Endometrium (tissue), 2 donors: ENCODE data around the gene TMEM89.

Experiments used
- FAIRE-seq: peaks from 2 replicates; lab custom pipeline; 2012; peaks lifted over from hg19 to GRCh38; lab: Jason Lieb, UNC
- donor health status: control.
- donor health status: control.

Gene TMEM89

DNA sequence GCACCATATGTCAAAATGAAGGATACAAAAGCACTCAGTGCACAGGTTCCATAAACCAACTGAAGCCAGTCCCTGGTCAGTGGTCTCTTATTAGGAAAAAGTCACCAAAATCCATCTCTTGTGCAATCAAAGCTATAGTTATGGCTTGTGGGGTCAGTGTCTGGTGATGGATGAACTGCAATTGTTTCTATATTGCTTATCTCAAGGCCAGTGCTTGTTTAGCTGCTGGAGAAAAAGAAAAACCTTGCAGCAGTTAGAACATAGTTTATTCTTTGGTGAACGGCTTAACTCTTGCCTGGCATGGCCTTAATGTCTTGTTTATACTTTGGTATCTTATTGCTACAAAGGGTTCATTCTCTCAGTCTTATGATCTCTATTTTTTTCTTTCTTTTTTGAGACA is 9.3 kb downstream of the TMEM89 start:
- no peak for FAIRE-seq

DNA sequence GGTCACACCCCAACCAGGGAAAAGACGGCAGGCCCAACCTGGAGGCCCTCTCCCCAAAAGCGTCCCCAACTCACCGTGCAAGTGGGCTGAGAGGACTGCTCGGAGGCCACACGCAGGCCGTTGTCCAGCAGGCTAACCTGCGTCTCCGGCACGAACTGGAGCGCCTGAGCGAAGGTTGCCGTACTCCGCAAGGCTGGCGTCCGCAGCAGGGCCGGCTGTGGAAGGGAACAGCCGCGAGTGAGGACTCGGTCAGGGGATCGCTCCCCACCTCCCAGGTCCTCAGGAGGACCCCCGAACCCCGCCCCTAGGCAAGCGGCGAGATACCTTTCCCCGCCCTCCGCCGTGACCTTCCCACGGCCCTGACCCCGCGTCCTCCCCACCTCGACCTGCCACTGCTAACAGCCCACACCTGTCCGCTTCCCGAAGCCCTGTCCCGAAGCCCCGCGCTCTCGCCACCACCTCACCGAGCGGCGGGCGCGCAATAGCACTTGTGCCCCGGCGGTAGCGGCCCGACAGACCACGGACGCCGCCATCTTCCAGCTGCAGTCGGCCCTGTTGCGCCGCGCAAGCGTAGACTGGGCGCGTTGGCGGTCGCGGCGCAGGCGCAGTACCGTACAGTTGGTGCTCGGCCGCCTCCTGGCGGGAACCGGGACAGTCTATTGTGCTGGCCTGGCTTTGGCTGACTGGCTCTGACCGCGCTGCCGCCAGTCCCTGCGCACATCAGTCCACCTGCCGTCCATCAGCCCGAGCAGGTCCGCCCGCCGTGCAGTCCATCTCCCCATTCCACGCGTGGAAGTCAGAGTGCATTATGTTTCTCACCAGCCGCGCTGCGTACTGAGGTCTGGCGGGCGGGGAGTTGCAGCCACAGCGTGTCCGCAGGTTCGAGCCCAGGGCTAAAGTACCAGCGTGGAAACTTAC is 12.2 kb downstream of the TMEM89 start, which contains the start of gene UQCRC1:
TSS of gene UQCRC1 (minus strand) at position 559 of the 918 bp plus-strand sequence. CDS start at position 533, 26 bp downstream.
- peak; percentile 78 for FAIRE-seq

DNA sequence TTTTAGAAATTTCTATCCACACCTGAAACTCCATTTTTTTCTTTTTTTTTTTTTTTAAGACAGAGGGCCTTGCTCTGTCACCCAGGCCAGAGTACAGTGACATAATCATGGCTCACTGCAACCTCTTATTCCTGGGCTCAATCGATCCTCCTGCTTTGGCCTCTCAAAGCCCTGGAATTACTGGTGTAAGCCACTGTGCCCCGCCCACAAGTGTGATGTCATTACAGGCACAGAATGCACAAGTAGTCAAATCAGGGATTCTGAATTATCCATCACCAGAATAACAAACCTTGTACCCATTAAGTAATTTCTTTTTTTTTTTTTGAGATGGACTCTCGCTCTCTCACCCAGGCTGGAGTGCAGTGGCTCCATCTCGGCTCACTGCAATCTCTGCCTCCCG is 14.1 kb downstream of the TMEM89 start:
- FAIRE-seq, result no peak

- FAIRE-seq, result no peak
Measured at GRCh38 chr3:48601622-48601994, 20.0 kb downstream of the TMEM89 start.

DNA sequence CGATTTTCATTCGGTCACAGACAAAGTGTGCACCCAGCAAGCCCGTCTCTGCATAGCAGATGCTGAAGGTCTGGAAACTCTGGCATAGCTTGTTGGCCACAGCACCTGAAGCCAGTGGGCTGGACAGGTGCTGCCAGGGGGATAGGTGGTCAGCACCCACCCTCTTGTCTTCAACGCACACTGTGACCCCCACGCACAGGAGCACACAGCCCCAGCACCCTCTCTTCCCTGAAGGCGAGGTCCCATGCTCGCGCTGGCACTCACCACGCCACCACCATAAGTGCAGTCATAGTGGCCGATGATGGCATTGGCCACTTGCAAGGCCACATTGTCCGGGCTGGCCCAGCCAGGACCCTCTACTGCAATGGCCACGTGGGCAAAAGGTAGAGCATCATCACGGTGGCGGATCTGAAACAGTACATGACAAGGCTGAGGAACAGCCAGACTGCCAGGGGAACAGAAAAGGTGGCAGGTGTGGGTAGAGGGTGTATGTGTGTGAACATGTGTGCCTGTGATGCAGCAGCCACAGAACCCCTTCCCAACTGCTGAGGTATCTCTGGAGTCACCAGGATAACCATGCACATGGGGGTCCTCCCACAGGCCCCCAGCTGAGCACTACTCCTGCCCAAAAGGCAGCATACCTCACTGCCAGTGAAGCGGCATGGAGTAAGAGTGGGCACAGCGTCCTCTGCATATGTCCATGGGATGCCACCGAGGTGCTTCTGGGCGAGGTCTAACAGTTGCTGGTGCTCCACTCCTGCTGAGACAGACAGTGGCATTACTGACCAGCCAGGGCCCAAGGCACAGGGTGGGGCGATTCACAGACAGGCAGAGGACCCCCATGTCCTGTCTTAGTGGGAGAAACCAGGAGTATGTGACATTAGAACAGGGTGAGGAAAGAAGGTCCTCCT is 20.6 kb downstream of the TMEM89 start:
- FAIRE-seq, result no peak

DNA sequence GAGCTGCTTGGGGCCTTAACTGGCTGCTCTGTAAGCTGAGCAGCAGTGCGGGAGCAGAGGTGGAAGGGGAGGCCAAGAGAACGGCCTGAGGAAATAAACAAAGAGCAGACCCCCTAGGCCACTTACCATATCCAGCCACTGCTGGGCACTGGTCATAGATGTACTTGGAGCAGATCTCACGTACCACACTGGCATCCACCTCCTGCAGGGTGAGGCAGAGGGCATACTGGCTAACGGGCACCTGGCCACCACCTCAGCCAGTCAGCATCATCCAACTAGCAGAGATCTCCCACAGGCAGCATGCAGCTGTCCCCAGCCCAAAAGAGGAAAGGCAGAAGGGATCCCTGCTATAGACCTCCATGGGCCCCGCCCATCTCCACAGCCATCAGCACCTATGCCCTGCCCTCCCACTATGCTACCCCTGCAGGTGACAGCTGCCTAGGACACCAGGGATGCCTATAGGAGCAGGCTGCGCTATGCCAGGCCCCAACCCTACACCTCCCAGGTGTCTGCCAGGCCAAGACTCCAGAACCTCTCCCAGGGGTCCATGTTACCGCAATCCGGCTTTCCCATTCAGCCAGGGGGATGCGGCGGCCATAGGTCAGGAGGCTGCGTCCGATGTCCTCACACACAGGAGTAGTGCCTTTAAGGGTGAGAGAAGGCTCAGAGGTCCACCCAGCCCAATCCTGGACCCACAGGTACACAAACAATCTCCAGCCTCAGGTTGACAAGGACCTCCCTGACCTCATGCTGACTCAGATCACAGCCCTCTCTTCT is 21.9 kb downstream of the TMEM89 start:
- no peak for FAIRE-seq

GRCh38 chr3:48599077-48599501 is 22.5 kb downstream of the TMEM89 start:
- no peak for FAIRE-seq

DNA sequence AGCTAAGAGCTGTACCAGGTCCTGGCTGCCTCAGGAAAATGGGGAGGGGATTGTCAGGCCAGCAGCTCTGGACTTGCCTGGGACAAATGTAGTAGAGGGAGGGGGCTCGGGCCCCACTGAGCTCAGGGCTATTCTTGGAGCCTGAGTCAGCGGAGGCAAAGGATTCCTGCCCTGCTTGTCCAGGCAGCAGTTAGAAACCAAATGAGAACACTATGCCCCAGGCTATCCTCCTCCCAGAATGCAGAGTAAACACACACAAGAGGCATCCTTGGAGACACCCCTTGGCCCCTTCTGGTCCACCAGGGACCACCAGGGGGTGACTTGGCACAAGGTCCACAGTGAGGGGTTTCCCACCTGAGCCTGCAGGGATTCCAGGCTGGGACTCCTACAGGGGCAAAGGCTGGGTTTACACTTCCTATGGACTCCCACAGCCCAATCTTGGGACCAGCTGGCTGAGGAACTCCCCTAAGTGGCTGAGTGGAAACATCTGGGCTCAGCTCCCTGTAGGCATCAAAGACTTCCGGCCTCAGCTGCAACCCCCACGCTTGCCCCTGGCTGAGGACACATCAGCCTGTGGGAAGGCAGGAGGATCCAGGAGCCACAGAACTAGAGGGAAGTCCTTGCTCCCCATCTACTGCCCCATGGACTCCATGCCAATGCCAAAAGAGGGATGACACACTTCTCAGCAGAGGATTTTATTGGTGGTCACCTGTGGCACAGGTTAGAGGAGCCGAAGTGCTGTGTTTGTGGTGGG is 23.1 kb downstream of the TMEM89 start:
- FAIRE-seq, result no peak

DNA sequence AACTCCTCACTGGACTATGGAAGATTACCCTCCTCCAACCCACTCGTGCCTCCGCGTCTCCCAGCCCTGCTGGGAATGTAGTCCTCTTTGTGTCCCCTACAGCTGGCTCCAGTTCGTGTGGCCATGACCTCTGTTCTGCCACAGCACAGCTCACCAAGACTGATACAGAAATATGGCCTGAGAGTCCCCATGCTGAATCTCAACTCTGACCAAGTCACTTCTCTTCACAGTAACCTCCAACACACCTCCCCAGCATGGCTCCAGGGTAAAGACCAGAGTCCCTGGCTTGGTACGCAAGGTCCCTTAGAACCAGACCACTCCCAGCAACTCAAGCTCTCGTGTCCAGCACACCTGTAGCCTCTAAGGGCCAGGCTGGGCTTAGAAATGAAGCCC is 24.2 kb downstream of the TMEM89 start:
- no peak for FAIRE-seq

GRCh38 chr3:48596676-48597407 is 24.7 kb downstream of the TMEM89 start:
- FAIRE-seq, result no peak

DNA sequence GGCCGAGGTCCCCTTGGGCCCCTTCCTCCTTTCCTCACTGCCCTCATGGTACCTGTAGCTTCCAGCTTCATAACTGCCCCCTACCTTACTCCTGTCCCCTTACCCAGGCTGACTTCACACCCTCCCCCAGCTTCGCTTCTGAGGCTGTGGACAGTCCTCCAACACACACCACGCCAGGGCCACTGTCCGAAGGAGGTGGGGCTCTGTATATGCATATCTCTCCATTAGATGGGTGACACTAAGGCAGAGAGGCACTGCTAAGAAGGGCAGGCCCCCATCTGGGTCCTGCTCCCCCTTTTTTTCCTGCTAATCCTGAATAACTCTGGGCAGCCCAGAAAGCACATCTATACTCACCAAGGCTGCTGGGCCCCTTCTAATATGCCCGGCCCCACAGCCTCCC is 25.4 kb downstream of the TMEM89 start:
- no peak for FAIRE-seq

- no peak for FAIRE-seq
Measured at GRCh38 chr3:48595526-48596121, 25.9 kb downstream of the TMEM89 start.

DNA sequence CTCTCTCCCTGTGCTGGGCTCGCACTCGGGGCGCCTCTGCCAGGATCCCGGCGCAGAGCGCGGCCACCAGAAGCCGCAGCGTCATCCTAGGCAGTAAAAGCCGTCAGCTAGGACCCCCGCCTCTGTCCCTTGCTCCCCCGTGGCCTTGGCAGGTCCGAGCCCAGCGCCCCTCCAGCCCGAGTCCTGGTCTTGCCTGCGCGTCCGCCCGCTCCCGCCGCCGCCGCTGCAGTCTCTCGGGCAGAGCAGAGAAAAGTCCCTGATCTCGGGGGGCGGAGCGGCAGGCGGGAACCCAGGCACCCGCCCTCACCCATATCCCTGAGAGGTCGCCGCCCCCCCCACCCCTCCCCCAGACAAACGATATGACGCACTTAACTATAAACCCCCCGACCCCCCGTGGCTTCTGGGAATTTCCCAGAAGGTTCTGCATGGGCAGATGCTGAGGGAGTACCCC is 26.5 kb downstream of the TMEM89 start, which contains the start of gene COL7A1:
TSS of gene COL7A1 (minus strand) at position 255 of the 451 bp plus-strand sequence. CDS start at position 85, 170 bp downstream.
- FAIRE-seq, result no peak

- no peak for FAIRE-seq
Measured at GRCh38 chr3:48594417-48595049, 27.0 kb downstream of the TMEM89 start.

DNA sequence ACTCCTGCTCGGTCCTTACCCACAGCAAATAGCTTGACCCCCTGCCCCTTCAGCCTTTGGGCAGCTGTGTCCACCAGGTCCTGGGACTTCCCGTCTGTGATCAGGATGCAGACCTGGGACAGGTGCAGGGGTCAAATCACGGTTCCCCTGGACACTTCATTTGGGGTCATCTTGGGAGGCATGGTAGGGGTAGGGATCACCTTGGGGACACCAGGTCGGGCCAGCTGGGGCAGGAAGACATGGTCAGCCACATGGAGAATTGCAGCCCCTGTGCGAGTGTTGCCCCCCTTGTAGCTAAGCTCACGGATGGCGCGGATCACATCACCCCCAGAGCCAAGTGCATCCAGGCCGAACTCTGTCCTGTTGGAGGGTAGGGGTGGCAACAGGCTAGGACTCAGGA is 28.2 kb downstream of the TMEM89 start:
- FAIRE-seq, result no peak

DNA sequence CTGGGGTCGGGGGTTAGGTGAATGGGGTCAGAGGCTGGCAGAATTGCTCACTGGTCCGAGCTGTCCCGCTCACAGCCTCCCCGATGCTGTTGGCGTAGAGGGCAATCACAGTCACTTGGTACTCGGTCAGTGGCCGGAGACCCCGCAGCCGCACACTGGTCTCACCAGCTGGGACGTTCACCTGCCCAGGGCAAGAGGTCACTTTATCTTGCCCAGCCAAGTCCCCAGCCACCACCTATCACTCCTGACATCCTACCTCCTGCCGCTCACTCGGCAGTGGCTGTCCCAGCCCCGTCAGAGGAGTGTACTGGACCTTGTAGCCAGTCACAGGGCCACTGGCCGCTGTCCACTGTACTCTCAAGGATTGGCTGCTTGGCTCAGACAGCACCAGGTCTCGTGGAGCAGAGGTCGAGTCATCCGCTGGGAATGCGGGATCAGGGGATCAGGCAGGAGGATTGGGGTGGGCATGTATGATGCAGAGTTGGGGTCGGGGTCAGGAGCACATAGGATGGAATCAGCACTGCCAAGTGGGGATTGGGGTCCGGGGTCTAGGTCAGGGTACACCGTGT is 29.0 kb downstream of the TMEM89 start:
- FAIRE-seq, result no peak

DNA sequence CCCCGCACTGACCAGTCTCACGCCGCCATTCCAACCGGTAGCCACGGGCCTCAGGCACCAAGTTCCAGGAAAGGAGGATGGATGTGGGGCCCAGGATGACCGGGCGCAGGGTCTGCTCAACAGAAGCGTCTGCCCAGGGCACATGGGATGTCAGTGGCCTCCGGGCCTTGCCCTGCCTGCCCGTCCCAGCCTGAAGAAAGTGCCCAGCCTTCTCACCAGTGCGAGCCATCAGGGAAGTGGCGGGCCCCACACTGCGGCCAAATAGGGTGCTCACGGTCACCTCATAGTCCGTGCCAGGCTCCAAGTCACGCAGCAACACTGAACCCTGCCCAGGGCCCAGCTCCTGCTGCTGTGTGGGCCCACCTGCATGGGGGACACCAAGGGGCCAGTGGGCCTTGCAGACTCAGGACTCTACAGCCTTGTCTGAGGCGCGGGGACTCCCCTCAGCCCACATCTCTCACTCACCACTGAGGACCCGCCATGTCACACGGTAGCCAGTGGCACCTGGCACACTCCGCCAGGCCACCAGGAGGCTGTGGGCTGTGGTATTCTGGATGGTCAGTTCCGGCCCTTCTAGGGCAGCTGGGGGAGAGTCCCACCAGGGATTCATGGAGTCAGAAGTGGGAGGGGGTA is 29.6 kb downstream of the TMEM89 start:
- no peak for FAIRE-seq

GRCh38 chr3:48591436-48591835 is 30.1 kb downstream of the TMEM89 start:
- no peak for FAIRE-seq

- no peak for FAIRE-seq
Measured at GRCh38 chr3:48588230-48588629, 33.3 kb downstream of the TMEM89 start.
